ENCODE data around the gene SF3A1.

DNA sequence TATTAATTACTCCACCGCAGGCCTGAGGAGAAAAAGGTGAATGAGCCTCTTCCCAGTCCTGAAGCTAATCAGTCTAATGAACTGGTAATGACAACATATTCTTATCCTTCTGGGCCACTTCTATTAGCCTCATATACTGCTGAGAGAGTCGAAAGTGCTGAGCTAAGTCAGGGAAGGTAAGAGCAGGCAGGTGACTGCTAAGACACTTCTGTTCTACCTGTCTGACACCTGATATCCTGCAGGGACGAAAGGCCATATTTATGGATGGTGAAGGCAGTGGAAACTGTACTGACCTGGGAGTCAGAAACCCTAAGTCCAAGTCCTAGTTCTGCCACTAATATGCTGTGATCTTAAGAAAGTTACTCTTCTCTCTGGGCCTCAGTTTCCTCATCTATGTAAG lies 33.4 kb downstream of the SF3A1 start:
- TF ChIP-seq, protein P1, sequence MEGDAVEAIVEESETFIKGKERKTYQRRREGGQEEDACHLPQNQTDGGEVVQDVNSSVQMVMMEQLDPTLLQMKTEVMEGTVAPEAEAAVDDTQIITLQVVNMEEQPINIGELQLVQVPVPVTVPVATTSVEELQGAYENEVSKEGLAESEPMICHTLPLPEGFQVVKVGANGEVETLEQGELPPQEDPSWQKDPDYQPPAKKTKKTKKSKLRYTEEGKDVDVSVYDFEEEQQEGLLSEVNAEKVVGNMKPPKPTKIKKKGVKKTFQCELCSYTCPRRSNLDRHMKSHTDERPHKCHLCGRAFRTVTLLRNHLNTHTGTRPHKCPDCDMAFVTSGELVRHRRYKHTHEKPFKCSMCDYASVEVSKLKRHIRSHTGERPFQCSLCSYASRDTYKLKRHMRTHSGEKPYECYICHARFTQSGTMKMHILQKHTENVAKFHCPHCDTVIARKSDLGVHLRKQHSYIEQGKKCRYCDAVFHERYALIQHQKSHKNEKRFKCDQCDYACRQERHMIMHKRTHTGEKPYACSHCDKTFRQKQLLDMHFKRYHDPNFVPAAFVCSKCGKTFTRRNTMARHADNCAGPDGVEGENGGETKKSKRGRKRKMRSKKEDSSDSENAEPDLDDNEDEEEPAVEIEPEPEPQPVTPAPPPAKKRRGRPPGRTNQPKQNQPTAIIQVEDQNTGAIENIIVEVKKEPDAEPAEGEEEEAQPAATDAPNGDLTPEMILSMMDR (IDR thresholded peaks at IDR 0.05 in 2 of 3, conservative IDR thresholded peaks at IDR 0.05 in 1 of 3; ENCODE audit: insufficient read depth in 2 of 3, low read depth in 1 of 3, low read length in 3 of 3): no peak
- TF ChIP-seq, protein P2, sequence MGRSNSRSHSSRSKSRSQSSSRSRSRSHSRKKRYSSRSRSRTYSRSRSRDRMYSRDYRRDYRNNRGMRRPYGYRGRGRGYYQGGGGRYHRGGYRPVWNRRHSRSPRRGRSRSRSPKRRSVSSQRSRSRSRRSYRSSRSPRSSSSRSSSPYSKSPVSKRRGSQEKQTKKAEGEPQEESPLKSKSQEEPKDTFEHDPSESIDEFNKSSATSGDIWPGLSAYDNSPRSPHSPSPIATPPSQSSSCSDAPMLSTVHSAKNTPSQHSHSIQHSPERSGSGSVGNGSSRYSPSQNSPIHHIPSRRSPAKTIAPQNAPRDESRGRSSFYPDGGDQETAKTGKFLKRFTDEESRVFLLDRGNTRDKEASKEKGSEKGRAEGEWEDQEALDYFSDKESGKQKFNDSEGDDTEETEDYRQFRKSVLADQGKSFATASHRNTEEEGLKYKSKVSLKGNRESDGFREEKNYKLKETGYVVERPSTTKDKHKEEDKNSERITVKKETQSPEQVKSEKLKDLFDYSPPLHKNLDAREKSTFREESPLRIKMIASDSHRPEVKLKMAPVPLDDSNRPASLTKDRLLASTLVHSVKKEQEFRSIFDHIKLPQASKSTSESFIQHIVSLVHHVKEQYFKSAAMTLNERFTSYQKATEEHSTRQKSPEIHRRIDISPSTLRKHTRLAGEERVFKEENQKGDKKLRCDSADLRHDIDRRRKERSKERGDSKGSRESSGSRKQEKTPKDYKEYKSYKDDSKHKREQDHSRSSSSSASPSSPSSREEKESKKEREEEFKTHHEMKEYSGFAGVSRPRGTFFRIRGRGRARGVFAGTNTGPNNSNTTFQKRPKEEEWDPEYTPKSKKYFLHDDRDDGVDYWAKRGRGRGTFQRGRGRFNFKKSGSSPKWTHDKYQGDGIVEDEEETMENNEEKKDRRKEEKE (IDR thresholded peaks at IDR 0.05; ENCODE audit: borderline replicate concordance in 1 of 2, control insufficient read depth in 1 of 2, low read depth in 2 of 2, low read length in 1 of 2): no peak
- TF ChIP-seq PCBP1 (IDR thresholded peaks at IDR 0.05; ENCODE audit: low read depth, low read length, poor library complexity, severe bottlenecking): no peak

All from K562 (cell line).